ENCODE results near the gene PUS7. TPM values are rescaled to one million over a fixed set of nuclear protein-coding genes. Genes with fewer than 3 reads are reported as not detected.
"Not testable (repeated sequence)": the region's sequence is repeated elsewhere in the genome, so short reads cannot be mapped to it uniquely, and the experiment has no call there.

The PUS7 gene, protein sequence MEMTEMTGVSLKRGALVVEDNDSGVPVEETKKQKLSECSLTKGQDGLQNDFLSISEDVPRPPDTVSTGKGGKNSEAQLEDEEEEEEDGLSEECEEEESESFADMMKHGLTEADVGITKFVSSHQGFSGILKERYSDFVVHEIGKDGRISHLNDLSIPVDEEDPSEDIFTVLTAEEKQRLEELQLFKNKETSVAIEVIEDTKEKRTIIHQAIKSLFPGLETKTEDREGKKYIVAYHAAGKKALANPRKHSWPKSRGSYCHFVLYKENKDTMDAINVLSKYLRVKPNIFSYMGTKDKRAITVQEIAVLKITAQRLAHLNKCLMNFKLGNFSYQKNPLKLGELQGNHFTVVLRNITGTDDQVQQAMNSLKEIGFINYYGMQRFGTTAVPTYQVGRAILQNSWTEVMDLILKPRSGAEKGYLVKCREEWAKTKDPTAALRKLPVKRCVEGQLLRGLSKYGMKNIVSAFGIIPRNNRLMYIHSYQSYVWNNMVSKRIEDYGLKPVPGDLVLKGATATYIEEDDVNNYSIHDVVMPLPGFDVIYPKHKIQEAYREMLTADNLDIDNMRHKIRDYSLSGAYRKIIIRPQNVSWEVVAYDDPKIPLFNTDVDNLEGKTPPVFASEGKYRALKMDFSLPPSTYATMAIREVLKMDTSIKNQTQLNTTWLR
- 16.9 TPM for total RNA-seq
- long read RNA-seq, partial matches to known transcripts, result 8 of 19 reads
- long read RNA-seq, other reads (novel, unspliced or antisense), result 7 of 19 reads

DNA sequence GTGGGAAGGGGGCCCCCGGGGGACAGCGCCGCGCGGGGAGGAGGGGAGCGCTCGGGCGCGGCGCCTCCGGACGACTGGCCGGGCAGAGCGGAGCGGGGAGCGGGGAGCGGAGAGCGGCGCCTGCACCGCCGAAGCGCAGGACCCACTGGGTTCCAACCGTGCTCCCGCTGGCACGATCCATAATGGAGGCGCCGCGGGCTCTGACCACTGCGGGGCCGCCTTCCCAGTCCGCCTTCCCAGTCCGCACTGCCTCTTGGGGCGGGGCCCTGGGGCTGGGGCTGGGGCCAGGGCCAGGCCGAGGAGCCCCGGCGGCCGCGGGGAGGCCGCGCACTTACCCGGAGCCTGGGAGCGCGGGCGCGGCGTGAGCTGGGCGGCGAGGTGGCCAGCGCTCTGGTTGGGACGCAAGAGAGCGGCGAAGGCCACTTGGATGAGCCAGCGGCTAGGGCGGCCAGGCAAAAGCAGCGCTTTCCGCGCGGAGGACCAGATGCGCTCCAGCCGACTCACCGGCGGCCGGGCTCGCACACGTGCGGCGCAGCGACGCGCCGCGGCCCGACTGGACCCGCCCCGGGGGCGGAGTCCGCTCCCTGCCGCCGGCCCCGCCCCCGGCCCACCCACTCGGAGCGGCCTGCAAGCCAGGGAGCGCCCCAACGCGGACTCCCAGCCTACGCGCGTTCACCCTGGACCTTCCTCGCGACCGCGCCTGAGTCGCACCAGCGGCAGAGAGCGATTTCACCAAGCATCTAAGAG, at the start of gene PUS7:
Gene PUS7, minus strand, starts transcription at position 555 of the 747 bp plus-strand sequence. CDS start 13,759 bp downstream, outside the sequence.
- DNase-seq (ENCODE audit: low spot score), result peak; percentile 95

DNA sequence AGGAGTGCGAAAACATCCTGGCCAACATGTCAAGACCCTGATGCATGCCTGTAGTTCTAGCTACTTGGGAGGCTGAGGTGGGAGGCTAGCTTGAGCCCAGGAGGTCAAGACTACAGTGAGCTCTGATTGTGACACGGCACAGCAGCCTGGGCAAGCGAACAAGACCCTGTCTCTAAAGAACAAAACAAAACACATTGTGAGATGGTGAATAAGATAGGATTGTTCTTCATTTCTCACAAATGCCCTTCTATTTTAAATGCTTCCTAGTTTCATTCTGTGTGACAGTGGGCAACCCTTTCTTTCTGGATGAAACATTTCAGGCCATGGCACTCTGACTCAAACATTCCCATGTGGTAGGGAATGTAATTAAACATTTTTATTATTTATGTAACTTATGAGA, 45.8 kb upstream of the PUS7 start:
- no peak for DNase-seq (ENCODE audit: low spot score)

DNA sequence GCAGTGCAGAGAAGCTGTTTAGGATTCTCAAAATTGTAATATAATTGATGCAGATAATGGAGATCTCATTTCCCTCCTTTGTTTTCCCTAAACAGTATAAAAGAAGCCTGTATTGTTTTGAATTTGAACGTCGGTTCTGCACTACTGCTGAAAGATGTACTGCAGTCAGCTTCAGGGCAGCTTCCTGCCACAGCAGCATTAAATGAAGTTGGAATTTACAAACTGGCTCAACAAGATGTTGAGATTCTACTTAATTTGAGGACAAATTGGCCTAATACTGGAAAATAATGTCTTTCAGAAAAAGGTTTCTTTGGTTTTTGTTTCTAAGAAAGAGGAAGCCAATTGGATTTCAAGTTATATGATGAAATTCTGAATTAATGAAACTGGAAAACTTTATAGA, 45.0 kb upstream of the PUS7 start:
- no peak for DNase-seq (ENCODE audit: low spot score)

DNA sequence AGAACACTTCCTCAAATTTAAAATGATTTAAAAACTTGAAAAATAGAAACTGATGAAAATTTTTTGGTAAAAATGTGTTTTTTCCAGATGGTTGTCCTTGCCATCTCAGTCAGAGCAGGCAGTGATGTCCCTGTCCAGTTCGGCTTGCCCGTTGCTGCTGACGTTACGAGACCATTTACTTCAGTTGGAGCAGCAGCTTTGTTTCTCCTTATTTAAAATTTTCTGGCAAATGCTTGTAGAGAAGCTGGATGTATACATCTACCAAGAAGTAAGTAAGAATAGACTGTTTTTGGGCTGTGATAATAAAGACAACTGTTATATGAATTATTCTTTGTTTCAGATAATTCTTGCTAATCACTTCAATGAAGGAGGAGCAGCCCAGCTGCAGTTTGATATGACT, 43.1 kb upstream of the PUS7 start:
- DNase-seq (ENCODE audit: low spot score), result no peak

DNA sequence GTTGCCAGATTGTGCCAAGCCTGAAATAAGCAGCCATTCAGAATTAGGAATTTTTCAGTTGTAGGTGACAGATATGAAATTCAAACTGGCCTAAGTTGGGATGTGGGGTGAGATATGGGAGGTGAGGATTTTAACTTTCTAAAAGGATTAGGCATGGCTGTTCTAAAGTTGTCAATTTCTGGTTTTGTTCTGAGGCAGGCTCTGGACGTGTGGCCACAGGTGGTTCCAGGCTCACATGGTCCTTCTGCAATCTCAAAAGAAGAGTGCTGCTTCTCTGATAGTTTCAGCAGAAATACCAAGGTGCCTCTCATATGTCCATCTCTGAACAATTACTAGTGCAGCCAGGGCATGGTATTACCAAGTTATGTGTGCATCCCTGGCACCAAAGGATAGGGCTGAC, 37.9 kb upstream of the PUS7 start:
- no peak for DNase-seq (ENCODE audit: low spot score)

DNA sequence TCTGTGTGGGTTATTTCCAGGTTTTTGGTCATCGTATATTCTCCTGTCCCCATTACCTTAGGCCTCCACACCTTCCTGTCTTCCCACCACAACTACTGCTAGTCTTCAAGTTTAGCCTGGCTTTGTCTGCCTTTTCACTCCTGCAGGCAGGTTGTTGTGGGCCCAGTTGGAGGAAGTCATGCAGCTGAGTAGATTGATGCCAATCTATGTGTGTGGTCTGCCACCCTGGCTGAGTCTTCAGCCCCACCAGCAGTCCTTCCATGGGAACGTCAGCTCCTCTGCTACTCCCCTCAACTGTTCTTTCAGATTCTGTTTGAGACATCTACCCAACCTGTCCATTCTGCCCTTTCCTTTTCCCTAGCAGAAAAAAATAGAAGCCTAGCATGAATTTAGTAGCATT, 16.3 kb upstream of the PUS7 start:
- DNase-seq (ENCODE audit: low spot score), result no peak

DNA sequence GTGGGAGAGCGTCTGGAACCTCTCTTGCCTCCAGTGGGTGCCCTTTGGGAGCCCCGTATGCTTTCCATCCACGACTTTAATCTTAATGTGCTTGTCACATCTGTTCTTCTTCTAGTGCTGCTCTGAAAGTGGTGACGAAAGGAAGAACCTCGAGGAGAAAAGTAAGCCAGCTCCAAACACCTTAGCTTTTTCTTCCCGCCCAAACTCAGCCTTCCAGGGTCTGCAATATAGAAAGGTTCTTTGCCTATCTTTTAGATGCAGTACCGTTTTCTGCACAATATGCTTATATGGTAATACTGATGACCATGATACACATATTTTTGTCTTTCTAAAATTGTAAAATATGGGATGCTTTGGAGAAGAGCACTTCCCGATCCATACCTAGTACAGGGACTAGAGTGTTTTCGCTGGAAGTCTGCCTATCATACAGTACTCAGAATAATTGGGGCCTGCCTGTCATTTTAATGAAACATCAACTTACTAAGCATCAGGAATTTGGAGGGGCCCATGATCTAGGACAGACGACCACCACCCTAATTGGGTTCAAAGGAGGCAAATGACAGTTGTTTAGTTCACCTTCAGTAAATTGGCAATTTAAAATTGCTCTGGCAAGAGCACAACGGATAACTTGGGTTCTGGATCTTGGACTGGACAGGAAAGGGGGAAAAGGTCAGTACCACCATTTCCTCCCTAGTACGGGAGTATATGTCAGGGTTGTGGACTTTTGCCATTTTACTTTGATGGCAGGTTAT, 10.8 kb upstream of the PUS7 start:
- DNase-seq (ENCODE audit: low spot score), result no peak

DNA sequence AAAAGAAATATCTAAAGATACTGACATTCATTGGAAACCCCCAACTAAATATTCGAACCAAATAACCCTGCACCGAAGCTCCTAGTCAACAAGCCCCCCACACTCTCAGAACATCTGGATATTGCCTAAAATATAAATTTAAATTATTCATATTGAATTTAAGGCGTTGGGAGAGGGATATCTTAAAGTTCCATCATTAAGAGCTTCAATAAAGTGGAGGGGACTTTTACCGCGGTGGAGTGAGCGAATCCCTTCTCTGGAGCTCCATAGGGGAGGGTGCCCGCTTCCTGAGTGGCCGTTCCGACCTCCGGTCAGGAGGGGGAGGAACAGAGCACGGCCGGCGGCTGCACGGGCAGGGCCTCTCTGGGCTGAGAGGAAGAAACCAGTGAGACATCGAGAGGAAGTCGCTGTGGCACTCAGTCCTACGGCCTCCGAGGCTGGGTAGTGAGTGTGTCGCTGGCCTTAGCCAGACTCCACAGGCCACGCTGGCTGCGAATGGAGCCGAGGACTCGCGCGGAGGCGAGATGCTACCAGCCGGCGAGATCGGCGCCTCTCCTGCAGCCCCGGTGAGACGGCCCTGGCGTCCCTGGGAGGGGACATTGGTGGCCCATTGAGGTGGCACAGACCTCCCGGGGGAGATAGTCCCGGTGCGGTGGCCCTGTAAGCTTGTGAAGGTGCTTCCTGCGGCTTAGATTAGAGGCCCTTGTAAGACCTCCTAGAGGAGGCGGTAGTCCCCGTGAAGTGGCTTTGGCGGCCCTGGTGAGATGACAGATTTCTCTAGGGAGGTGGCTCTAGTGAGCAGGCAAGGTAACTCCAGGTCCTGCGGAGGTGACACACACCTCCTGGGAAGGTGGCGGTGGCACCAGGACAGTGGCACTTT, 10.0 kb upstream of the PUS7 start, which contains the start of gene RINT1:
Gene RINT1, plus strand, starts transcription at position 410 of the 880 bp plus-strand sequence. Its CDS starts 115 bp downstream, at position 525.
- DNase-seq (ENCODE audit: low spot score), result peak; percentile 96

DNA sequence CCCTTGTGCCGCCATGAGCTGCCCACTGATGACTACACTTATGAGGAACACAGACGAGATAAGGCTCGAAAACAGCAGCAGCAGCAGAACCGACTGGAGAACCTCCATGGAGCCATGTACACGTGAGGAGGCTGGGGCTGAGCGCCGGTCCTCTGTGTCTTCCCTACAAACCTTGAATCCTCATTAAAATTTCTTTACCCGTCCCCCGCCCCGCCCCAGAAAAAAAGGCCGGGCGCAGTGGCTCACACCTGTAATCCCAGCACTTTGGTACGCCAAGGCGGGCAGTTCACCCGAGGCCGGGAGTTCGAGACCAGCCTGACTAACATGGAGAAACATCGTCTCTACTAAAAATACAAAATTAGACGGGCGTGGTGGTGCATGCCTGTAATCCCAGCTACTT, 8.5 kb upstream of the PUS7 start:
- DNase-seq (ENCODE audit: low spot score), result peak; percentile 81

DNA sequence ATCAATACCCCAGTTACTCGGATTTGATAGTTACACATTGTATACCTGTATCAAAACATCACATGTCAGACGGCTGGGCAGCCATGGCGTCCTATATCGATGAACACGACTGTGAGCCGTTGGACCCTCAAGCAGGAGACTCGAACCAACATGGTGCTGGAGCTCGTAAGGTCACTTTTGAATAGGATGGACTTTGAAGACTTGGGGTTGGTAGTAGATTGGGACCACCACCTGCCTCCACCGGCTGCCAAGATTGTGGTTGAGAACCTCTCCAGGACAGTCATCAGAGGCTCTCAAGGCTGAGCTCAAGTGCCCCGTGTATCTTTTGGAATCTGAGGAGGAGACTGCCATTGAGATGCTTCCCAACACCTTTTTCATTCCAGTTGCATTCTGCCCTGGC, 8.1 kb upstream of the PUS7 start:
- peak; percentile 64 for DNase-seq (ENCODE audit: low spot score)

DNA sequence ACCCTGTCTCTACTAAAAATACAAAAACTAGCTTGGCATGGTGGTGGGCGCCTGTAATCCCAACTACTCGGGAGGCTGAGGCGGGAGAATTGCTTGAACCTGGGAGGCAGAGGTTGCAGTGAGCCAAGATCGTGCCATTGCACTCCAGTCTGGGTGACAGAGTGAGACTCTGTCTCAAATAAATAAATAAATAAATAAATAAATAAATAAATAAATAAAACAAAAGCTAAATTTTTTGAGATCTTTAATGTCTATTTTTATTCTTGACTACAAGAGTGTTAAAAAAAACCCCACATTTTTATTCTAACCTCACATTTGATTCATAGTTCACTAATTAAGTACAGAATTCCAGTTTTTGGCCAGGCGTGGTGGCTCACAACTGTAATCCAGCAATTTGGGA, 5.7 kb upstream of the PUS7 start:
- DNase-seq (ENCODE audit: low spot score), result peak; percentile 76

DNA sequence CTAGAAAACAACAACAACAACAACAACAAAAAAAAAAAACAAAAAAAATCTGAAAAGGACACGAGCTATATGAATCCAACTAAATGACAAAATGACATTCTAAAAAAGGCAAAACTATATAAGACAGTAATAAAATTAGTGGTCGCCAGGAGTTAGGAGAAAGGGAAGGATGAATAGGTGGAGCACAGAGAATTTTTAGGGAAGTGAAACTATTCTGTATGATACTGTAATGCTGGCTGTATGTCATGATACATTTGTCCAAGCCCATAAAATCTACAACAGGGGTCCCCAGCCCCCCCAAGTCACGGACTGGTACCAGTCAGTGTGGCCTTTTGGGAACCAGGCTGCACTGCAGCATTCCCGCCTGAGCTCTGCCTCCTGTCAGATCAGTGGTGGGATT, 2.8 kb upstream of the PUS7 start:
- peak; percentile 11 for DNase-seq (ENCODE audit: low spot score)

DNA sequence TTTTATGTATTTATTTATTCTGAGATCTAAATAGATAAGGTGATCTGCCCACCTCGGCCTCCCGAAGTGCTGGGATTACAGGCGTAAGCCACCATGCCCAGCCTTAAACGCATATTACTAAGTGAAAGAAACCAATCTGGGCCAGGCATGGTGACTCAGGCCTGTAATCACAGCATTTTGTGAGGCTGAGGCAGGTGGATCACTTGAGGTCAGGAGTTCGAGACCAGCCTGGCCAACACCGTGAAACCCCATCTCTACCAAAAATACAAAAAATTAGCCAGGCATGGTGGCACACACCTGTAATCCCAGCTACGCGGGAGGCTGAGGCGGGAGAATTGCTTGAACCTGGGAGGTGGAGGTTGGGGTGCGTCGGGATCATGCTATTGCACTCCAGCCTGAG, 2.4 kb upstream of the PUS7 start:
- DNase-seq (ENCODE audit: low spot score), result peak; percentile 33

DNA sequence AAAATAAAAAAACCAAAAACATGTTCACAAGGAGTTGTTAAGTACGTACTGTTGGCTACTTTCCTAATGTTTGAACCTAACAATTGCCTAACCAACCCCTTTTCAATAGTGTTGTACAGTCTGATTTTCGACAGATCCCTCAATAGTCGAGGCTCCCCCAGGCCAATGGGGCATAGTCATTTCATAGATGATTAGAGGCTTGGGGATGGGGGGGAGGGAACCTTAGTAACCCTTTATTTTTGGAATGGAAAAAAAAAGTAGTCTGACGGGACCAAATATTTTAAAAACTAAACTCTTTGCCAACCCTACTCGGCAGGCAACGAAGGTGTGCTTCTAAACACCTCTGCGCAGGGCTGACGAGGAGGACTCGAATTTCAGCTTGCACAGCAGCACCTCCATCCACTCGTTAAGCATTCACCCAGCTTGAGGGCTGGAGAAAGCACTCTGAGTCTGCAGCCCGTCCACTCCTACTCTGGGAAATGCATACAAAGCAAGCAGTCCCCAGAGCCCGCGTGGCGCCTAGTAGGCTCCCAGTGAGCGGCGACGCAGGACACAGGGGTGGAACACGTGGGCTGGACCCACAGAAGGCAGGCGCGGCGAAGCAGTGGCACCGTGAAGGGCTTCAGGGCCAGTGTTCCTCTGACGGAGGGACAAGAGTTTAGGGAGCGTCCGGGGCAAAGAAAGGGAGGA, 899 bp downstream of the PUS7 start:
- DNase-seq (ENCODE audit: low spot score), result peak; percentile 90

DNA sequence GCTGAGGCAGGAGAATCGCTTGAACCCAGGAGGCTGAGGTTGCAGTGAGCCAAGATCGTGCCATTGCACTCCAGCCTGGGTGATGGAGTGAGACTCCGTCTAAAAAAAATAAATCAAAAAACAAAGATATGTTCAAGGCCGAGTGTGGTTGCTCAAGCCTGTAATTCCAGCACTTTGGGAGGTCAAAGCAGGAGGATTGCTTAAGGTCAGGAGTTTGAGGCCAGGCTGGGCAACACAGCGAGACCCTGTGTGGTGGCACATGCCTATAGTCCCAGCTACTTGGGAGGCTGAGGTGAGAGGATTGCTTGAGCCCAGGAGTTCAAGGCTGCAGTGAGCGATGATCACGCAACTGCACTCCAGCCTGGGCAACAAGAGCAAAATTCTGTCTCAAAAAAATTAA, 1.5 kb downstream of the PUS7 start:
- DNase-seq (ENCODE audit: low spot score), result not testable (repeated sequence)

DNA sequence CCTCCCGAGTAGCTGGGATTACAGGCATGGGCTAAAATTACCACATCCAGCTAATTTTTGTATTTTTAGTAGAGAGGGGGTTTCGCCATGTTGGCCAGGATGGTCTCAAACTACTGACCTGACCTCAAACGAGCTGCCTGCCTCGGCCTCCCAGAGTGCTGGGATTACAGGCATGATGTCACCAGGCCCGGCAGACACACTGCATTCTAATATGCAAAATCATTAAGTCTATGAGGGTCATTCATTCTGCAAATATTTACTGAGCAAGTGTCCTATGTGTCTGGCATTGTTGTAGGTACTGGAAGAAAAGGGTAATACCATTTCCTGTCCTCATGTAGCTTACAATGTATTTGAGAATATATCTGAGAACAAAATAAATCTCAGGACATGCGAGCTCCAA, 2.7 kb downstream of the PUS7 start:
- no peak for DNase-seq (ENCODE audit: low spot score)

DNA sequence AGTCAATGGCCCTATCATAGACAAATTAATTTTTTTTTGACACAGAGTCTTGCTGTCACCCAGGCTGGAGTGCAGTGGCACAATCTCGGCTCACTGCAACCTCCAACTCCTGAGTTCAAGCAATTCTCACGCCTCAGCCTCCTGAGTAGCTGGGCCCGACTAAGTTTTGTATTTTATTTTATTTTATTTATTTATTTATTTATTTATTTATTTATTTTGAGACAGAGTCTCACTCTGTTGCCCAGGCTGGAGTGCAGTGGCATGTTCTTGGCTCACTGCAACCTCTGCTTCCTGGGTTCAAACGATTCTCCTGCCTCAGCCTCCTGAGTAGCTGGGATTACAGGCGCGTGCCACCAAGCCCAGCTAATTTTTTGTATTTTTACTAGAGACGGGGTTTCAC, 6.5 kb downstream of the PUS7 start:
- DNase-seq (ENCODE audit: low spot score), result peak; percentile 45

DNA sequence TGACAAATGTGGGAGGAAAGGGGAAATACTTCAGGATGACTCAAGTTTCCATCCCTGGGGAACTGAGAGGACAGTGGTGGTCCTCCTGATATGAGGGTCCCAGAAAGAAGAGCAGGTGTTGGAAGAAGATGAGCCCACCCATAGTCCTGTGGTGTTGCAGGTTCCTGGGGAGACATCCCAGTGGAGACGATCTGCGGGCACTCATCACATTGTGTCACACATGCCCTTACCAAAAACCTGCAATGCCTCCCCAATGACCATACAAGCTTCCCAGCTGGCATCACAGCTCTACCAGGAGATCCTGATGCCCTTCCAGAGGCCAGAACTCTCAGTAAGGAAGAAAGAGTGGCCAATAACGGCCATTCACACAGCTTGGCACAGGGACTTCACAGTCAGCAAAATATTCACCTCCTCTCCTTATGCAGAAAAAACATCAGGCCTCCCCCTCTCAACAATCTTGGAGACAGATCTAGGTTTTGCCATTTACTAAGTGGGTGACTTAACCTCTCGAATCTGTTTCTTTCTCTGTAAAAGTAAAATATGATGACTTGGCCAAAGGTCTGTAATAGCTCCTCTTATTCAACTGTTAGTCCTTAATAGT, 9.0 kb downstream of the PUS7 start:
- DNase-seq (ENCODE audit: low spot score), result peak; percentile 60

DNA sequence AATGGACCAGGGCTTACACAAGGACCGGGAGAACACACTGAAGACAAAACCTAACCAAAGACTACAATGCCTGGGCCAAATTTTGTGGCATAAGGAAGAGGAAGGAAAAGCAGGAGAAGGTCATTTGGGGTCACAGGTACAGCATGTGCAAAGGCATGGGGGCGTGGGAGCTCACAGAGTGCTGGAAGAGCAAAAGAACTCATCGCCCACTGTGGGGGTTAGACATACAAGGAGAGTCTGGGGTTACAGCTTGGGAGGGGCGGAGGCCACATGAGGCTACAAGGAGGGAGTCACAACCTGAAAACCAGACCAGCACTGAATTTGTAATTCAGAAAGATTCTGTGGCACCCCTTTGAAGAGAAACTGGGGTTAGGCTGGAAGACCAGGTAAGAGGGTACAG, 9.7 kb downstream of the PUS7 start:
- DNase-seq (ENCODE audit: low spot score), result peak; percentile 39

Data from mesenteric fat pad (tissue), 1 donor.